Measurements from ENCODE around the gene KCNJ4.
"Not testable (repeated sequence)": the region's sequence is repeated elsewhere in the genome, so short reads cannot be mapped to it uniquely, and the experiment has no call there.

DNA sequence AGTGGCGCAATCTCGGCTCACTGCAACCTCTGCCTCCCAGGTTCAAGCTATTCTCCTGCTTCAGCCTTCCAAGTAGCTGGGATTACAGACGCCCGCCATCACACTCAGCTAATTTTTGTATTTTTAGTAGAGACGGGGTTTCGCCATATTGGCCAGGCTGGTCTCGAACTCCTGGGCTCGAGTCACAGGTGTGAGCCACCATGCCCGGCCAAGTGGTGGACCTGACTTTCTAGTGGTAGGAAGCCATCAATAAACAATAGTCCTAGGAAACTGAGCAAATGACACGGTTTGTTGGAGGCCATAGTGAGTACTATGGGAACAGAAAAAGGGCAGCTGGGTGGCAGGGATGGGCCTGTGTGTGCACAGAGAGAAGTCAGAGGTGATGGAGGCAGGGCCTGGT, 15.2 kb upstream of the KCNJ4 start:
- TF ChIP-seq, protein P1, sequence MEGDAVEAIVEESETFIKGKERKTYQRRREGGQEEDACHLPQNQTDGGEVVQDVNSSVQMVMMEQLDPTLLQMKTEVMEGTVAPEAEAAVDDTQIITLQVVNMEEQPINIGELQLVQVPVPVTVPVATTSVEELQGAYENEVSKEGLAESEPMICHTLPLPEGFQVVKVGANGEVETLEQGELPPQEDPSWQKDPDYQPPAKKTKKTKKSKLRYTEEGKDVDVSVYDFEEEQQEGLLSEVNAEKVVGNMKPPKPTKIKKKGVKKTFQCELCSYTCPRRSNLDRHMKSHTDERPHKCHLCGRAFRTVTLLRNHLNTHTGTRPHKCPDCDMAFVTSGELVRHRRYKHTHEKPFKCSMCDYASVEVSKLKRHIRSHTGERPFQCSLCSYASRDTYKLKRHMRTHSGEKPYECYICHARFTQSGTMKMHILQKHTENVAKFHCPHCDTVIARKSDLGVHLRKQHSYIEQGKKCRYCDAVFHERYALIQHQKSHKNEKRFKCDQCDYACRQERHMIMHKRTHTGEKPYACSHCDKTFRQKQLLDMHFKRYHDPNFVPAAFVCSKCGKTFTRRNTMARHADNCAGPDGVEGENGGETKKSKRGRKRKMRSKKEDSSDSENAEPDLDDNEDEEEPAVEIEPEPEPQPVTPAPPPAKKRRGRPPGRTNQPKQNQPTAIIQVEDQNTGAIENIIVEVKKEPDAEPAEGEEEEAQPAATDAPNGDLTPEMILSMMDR (IDR thresholded peaks at IDR 0.05), result not testable (repeated sequence)
- TF ChIP-seq POLR2A (IDR thresholded peaks at IDR 0.05; ENCODE audit: low read depth); EP300 (IDR thresholded peaks at IDR 0.05); POLR2AphosphoS5 (IDR thresholded peaks at IDR 0.05): not testable (repeated sequence)

Data from esophagus muscularis mucosa (tissue), 4 donors.